Endodermal cell (in vitro differentiated cells): ENCODE results near the gene CELF2. TPM values are rescaled to one million over a fixed set of nuclear protein-coding genes. Genes with fewer than 3 reads are reported as not detected.
"Not testable (repeated sequence)": the region's sequence is repeated elsewhere in the genome, so short reads cannot be mapped to it uniquely, and the experiment has no call there.

ENCODE experiments used
- DNase-seq: peaks from one replicate; pipeline ENCODE4 v3.0.0-alpha.2; 2017
- H3K27ac ChIP-seq: 2 replicates; pipeline ENCODE4 v1.5.1; 2013; ENCODE audit warnings: mild to moderate bottlenecking, low read depth, low read length, moderate library complexity
- H3K27me3 ChIP-seq: 2 replicates; pipeline ENCODE4 v1.6.1; 2013; ENCODE audit warnings: mild to moderate bottlenecking, low read length, moderate library complexity; ENCODE audit not compliant: insufficient read depth, control insufficient read depth, poor library complexity, severe bottlenecking
- H3K36me3 ChIP-seq: 2 replicates; pipeline ENCODE4 v1.7.0; 2013; ENCODE audit warnings: mild to moderate bottlenecking, low read length, moderate library complexity; ENCODE audit not compliant: control insufficient read depth, insufficient read depth
- H3K4me1 ChIP-seq: one replicate; pipeline ENCODE4 v1.7.0; 2013; ENCODE audit warnings: low read length; ENCODE audit not compliant: control insufficient read depth, insufficient read depth
- H3K4me3 ChIP-seq: 2 replicates; pipeline ENCODE4 v1.5.1; 2013; ENCODE audit warnings: mild to moderate bottlenecking, low read length, moderate library complexity
- H3K9ac ChIP-seq: 2 replicates; pipeline ENCODE4 v1.6.1; 2013; ENCODE audit warnings: mild to moderate bottlenecking, low read length, moderate library complexity; ENCODE audit not compliant: poor library complexity, severe bottlenecking; ENCODE audit errors: extremely low read depth
- H3K9me3 ChIP-seq: 2 replicates; pipeline ENCODE4 v1.6.1; 2013; ENCODE audit warnings: mild to moderate bottlenecking, low read length, moderate library complexity; ENCODE audit not compliant: control insufficient read depth
- H3K27ac Mint-ChIP-seq: 2 replicates; pipeline ENCODE4 v1.8.0; 2020; ENCODE audit warnings: mixed read lengths
- H3K27me3 Mint-ChIP-seq: 2 replicates; pipeline ENCODE4 v1.8.0; 2021; ENCODE audit warnings: mild to moderate bottlenecking, mixed read lengths; ENCODE audit not compliant: insufficient read depth
- H3K36me3 Mint-ChIP-seq: 2 replicates; pipeline ENCODE4 v1.8.0; 2020; ENCODE audit warnings: low read depth, mixed read lengths
- H3K4me1 Mint-ChIP-seq: 2 replicates; pipeline ENCODE4 v1.8.0; 2020; ENCODE audit warnings: mixed read lengths
- H3K4me3 Mint-ChIP-seq: 2 replicates; pipeline ENCODE4 v1.8.0; 2020; ENCODE audit warnings: mild to moderate bottlenecking, moderate library complexity, mixed read lengths
- H3K9me3 Mint-ChIP-seq: 2 replicates; pipeline ENCODE4 v1.8.0; 2020; ENCODE audit warnings: mild to moderate bottlenecking, mixed read lengths
- CTCF ChIP-seq: fragments of 200-600 bp; sonication (generic); conservative IDR thresholded peaks from 2 replicates; pipeline ENCODE4 v1.5.0; 2021; ENCODE audit warnings: antibody characterized with exemption, mild to moderate bottlenecking
- WGBS, 2 experiments: methylation state at CpG; one replicate each; pipeline versions ENCODE4 v1.1.5 to v1.1.7; 2013; ENCODE audit warnings: missing lambda C conversion rate in 2 of 2, mixed read lengths in 1 of 2; ENCODE audit not compliant: insufficient coverage in 1 of 2, insufficient read length in 1 of 2; 5-methylcytosine and 5-hydroxymethylcytosine counted together
- total RNA-seq, 2 donors: library from RNA; stranded (reverse); fragmentation: NEBNext Ultra II Directional in 1 of 2; extraction: Animal tissue kit (Norgen Biotek cat#: 25700) in 1 of 2; gene quantifications; 2 replicates in 1 of 2; 3 replicates in 1 of 2; pipeline ENCODE4 v1.2.1, GENCODE V29; 2021

CELF2 gene
- total RNA-seq, 2 donors from 2014 or later: 79.9 to 96.1 TPM

- peaks cover 9% of the 10 kb centered on the region for H3K9me3 ChIP-seq
- DNase-seq: peak; percentile 82
- Mint-ChIP-seq H3K4me3 (no peak overlapping the region), H3K27ac (no peak overlapping the region), H3K27me3 (peaks cover 2% of the 10 kb centered on the region), H3K36me3 (no peaks in the 10 kb centered on the region), H3K4me1 (no peaks in the 10 kb centered on the region), H3K9me3 (peaks cover 9% of the 10 kb centered on the region)
- no peak overlapping the region for H3K9ac ChIP-seq
- H3K27me3 ChIP-seq: no peaks in the 10 kb centered on the region
- H3K27ac ChIP-seq: no peak overlapping the region
- no peaks in the 10 kb centered on the region for H3K4me1 ChIP-seq
- no peak overlapping the region for H3K4me3 ChIP-seq
- peak; percentile 50 for TF ChIP-seq CTCF
- 90 to 93% methylated on average over 4 to 10 of the region's 10 CpGs for WGBS, 2 experiments
- no peaks in the 10 kb centered on the region for H3K36me3 ChIP-seq
These were observed 327.8 kb downstream of the CELF2 start for GRCh38 chr10:11345224-11346054.

- H3K27me3 Mint-ChIP-seq, H3K9ac ChIP-seq, H3K4me1 ChIP-seq, H3K27ac Mint-ChIP-seq, H3K4me1 Mint-ChIP-seq, H3K36me3 Mint-ChIP-seq, H3K4me3 Mint-ChIP-seq, DNase-seq, H3K36me3 ChIP-seq, H3K27ac ChIP-seq, H3K4me3 ChIP-seq, H3K9me3 ChIP-seq, H3K27me3 ChIP-seq: not testable (repeated sequence)
- H3K9me3 Mint-ChIP-seq: peaks cover 19% of the 10 kb centered on the region
- WGBS, 2 experiments: 98% methylated on average over 4 of the region's 5 CpGs; no CpG with 5 or more reads in 1 of the 2 experiments
These were observed 329.9 kb downstream of the CELF2 start for GRCh38 chr10:11347580-11347979.

GRCh38 chr10:11351801-11352200 is 334.1 kb downstream of the CELF2 start:
- Histone ChIP-seq H3K27ac (no peak overlapping the region), H3K36me3 (no peaks in the 10 kb centered on the region), H3K27me3 (no peaks in the 10 kb centered on the region), H3K9ac (no peak overlapping the region), H3K9me3 (peaks cover 9% of the 10 kb centered on the region), H3K4me3 (no peak overlapping the region), H3K4me1 (no peaks in the 10 kb centered on the region)
- Mint-ChIP-seq H3K4me1 (no peaks in the 10 kb centered on the region), H3K36me3 (no peaks in the 10 kb centered on the region), H3K27ac (no peak overlapping the region), H3K27me3 (peaks cover 4% of the 10 kb centered on the region), H3K4me3 (no peak overlapping the region), H3K9me3 (peaks cover 24% of the 10 kb centered on the region)
- no peak for TF ChIP-seq CTCF
- no peak for DNase-seq
- 91 to 100% methylated on average over 6 to 9 of the region's 9 CpGs for WGBS, 2 experiments
